Right ventricle myocardium inferior (tissue), 1 donor: ENCODE data around the gene SCN1B. TPM values are rescaled to one million over a fixed set of nuclear protein-coding genes. Genes with fewer than 3 reads are reported as not detected.
A peak's percentile ranks its signal among the peaks of the same experiment; 100 is the strongest.
"Not testable (repeated sequence)": the region's sequence is repeated elsewhere in the genome, so short reads cannot be mapped to it uniquely, and the experiment has no call there.

Source experiments
- ATAC-seq: fragments of 200-7000 bp; cut with Tn5 transposase; one replicate; pipeline ENCODE4 v1.9.1; 2020; ENCODE audit warnings: mild to moderate bottlenecking, moderate library complexity
- DNase-seq: peaks from one replicate; pipeline ENCODE4 v3.0.0; 2021; ENCODE audit errors: missing footprints
- intact Hi-C: fragments of 100-400 bp; cut with DNase I; formaldehyde crosslinking; loops from one replicate; pipeline ENCODE4 v1.11.0; 2022
- total RNA-seq: library from RNA; stranded (reverse); fragmentation: NEBNext Ultra II Directional; extraction: Animal tissue kit (Norgen Biotek cat#: 25700); gene quantifications from one replicate; pipeline ENCODE4 v1.2.1, GENCODE V29; 2021
- donor health status: DM: no; HTN: yes; CAD: no; lungs with severe emphysema.

The SCN1B gene
- total RNA-seq, 1 donor from 2014 or later = 44.3 TPM

GRCh38 chr19:35013820-35014754 lies 16.2 kb upstream of the SCN1B start:
- DNase-seq (no peak), ATAC-seq (no peak)
- intact Hi-C loops = loop anchor here (1.0 kb wide), 1 partner anchor 41 kb away; no protein-coding TSS in a partner anchor

- DNase-seq, ATAC-seq, intact Hi-C loops: not testable (repeated sequence)
Measured at GRCh38 chr19:35014774-35015173, 15.5 kb upstream of the SCN1B start.

GRCh38 chr19:35015270-35015953 lies 14.9 kb upstream of the SCN1B start:
- intact Hi-C loops = no loop called here
- DNase-seq (no peak), ATAC-seq (no peak)

- ATAC-seq (no peak), DNase-seq (no peak)
- intact Hi-C loops = no loop called here
Measured at GRCh38 chr19:35015954-35016351, 14.3 kb upstream of the SCN1B start.

- DNase-seq (no peak), ATAC-seq (no peak)
- intact Hi-C loops = no loop called here
Measured at GRCh38 chr19:35017507-35017906, 12.8 kb upstream of the SCN1B start.

GRCh38 chr19:35018379-35018778 lies 11.9 kb upstream of the SCN1B start:
- intact Hi-C loops = no loop called here
- ATAC-seq (no peak), DNase-seq (no peak)

GRCh38 chr19:35019144-35019543 lies 11.1 kb upstream of the SCN1B start:
- intact Hi-C loops = no loop called here
- ATAC-seq (no peak), DNase-seq (no peak)

GRCh38 chr19:35021016-35021415 lies 9.3 kb upstream of the SCN1B start:
- ATAC-seq (no peak), DNase-seq (no peak)
- intact Hi-C loops = no loop called here

- DNase-seq = no peak
- no peak for ATAC-seq
- intact Hi-C loops = no loop called here
Measured at GRCh38 chr19:35021596-35021995, 8.7 kb upstream of the SCN1B start.

GRCh38 chr19:35022460-35022859 lies 7.8 kb upstream of the SCN1B start:
- DNase-seq = no peak
- no peak for ATAC-seq
- intact Hi-C loops = no loop called here

GRCh38 chr19:35023428-35023827 lies 6.8 kb upstream of the SCN1B start:
- no peak for DNase-seq
- intact Hi-C loops = no loop called here
- ATAC-seq = peak; percentile 24

GRCh38 chr19:35024095-35024494 lies 6.2 kb upstream of the SCN1B start:
- no peak for ATAC-seq
- intact Hi-C loops = no loop called here

GRCh38 chr19:35025969-35026368 lies 4.3 kb upstream of the SCN1B start:
- ATAC-seq (no peak), DNase-seq (no peak)
- intact Hi-C loops = no loop called here

More at GRCh38 chr19:35024095-35024494, 6.2 kb upstream of the SCN1B start:
- no peak for DNase-seq

GRCh38 chr19:35026418-35026817 lies 3.9 kb upstream of the SCN1B start:
- ATAC-seq (no peak), DNase-seq (no peak)
- intact Hi-C loops = no loop called here

- intact Hi-C loops = no loop called here
- DNase-seq = no peak
- no peak for ATAC-seq
Measured at GRCh38 chr19:35027009-35027408, 3.3 kb upstream of the SCN1B start.

GRCh38 chr19:35027851-35028599 lies 2.2 kb upstream of the SCN1B start:
- DNase-seq (no peak), ATAC-seq (no peak)
- intact Hi-C loops = no loop called here

- ATAC-seq = not testable (repeated sequence)
Measured at GRCh38 chr19:35028600-35028885, 1.7 kb upstream of the SCN1B start.

GRCh38 chr19:35029275-35029736 lies 964 bp upstream of the SCN1B start:
- DNase-seq, intact Hi-C loops, ATAC-seq: not testable (repeated sequence)

More at GRCh38 chr19:35028600-35028885, 1.7 kb upstream of the SCN1B start:
- DNase-seq, intact Hi-C loops: not testable (repeated sequence)

- intact Hi-C loops = no loop called here
- DNase-seq (no peak), ATAC-seq (no peak)
Measured at GRCh38 chr19:35029737-35030256, 473 bp upstream of the SCN1B start.
